NT2/D1 (cell line): Measurements from ENCODE around the gene EIF2A.

ENCODE experiments used
- SUZ12 ChIP-seq: IDR thresholded peaks from 2 replicates; pipeline ENCODE4 v1.6.1; 2011; ENCODE audit not compliant: insufficient read length, insufficient read depth; ENCODE audit errors: extremely low read depth
- YY1 ChIP-seq: IDR thresholded peaks from 2 replicates; pipeline ENCODE4 v1.6.1; 2011; ENCODE audit not compliant: insufficient read length, insufficient read depth
- ZNF274 ChIP-seq: IDR thresholded peaks from 2 replicates; pipeline ENCODE4 v1.6.1; 2011; ENCODE audit warnings: mild to moderate bottlenecking, low read depth, low read length

GRCh38 chr3:150589759-150590158 lies 43.2 kb downstream of the EIF2A start:
- no peak for TF ChIP-seq ZNF274
- no peak for TF ChIP-seq YY1
- no peak for TF ChIP-seq SUZ12
